Skeletal muscle satellite cell (primary cell): ENCODE measurements around the gene IL12RB1.

Experiments
- H3K27me3 ChIP-seq: 2 replicates; pipeline ENCODE4 v1.7.0; 2013; ENCODE audit warnings: low read length; ENCODE audit not compliant: control insufficient read depth, insufficient read depth
- H3K36me3 ChIP-seq: 2 replicates; pipeline ENCODE4 v1.7.0; 2013; ENCODE audit warnings: mild to moderate bottlenecking, control low read depth, low read length; ENCODE audit not compliant: insufficient read depth
- H3K4me1 ChIP-seq: 2 replicates; pipeline ENCODE4 v1.7.0; 2013; ENCODE audit warnings: low read length; ENCODE audit not compliant: control insufficient read depth, insufficient read depth
- H3K4me2 ChIP-seq: 2 replicates; pipeline ENCODE4 v1.7.0; 2013; ENCODE audit warnings: mild to moderate bottlenecking, low read length
- H3K4me3 ChIP-seq: 2 replicates; pipeline ENCODE4 v1.7.0; 2013; ENCODE audit warnings: low read length
- H3K9ac ChIP-seq: 2 replicates; pipeline ENCODE4 v1.7.0; 2013; ENCODE audit warnings: mild to moderate bottlenecking, low read depth, low read length, moderate library complexity
- H3K9me3 ChIP-seq: replicated peaks from 2 replicates; pipeline ENCODE4 v1.7.0; 2013; ENCODE audit warnings: mild to moderate bottlenecking, control low read depth, low read length

The IL12RB1 gene

GRCh38 chr19:18013210-18014111 is 73.3 kb downstream of the IL12RB1 start:
- H3K4me2 ChIP-seq, result peak overlapping the region; percentile 4
- no peak overlapping the region for H3K4me3 ChIP-seq
- peaks cover 60% of the 10 kb centered on the region for H3K36me3 ChIP-seq
- H3K4me1 ChIP-seq, result peaks cover 65% of the 10 kb centered on the region
- no peaks in the 10 kb centered on the region for H3K27me3 ChIP-seq
- no peaks in the 10 kb centered on the region for H3K9me3 ChIP-seq
- peak overlapping the region; percentile 22 for H3K9ac ChIP-seq

GRCh38 chr19:18010149-18010548 is 76.6 kb downstream of the IL12RB1 start:
- H3K9me3 ChIP-seq, result no peaks in the 10 kb centered on the region
- no peak overlapping the region for H3K9ac ChIP-seq
- H3K36me3 ChIP-seq, result peaks cover 58% of the 10 kb centered on the region
- peaks cover 63% of the 10 kb centered on the region for H3K4me1 ChIP-seq
- peak overlapping the region; percentile 87 for H3K4me2 ChIP-seq
- H3K27me3 ChIP-seq, result no peaks in the 10 kb centered on the region
- H3K4me3 ChIP-seq, result peak overlapping the region; percentile 87

- Histone ChIP-seq H3K4me2 (peak overlapping the region; percentile 87), H3K36me3 (peaks cover 54% of the 10 kb centered on the region), H3K27me3 (no peaks in the 10 kb centered on the region), H3K4me3 (peak overlapping the region; percentile 87), H3K9ac (peak overlapping the region; percentile 57), H3K9me3 (no peaks in the 10 kb centered on the region), H3K4me1 (peaks cover 61% of the 10 kb centered on the region)
Measured at GRCh38 chr19:18009412-18010066, 77.2 kb downstream of the IL12RB1 start.
